Measurements from ENCODE around the gene RPL13. TPM values are rescaled to one million over a fixed set of nuclear protein-coding genes. Genes with fewer than 3 reads are reported as not detected.
A peak's percentile ranks its signal among the peaks of the same experiment; 100 is the strongest.

Gene RPL13
- total and polyA plus RNA-seq, 9 of the 15 experiments (the other 6 are each of a cell fraction or from before 2014, with no cell fraction given) = 227 to 6,042 (median 1,633) TPM

GRCh38 chr16:89565506-89566372 is 5.3 kb downstream of the RPL13 start (continued):
- TF ChIP-seq TFE3 (CRISPR knock-in tag; IDR thresholded peaks at IDR 0.05) (peak; percentile 81), NCOA1 (IDR thresholded peaks at IDR 0.05; ENCODE audit: low read depth) (no peak), PHF20 (IDR thresholded peaks at IDR 0.05; ENCODE audit: partially characterized antibody) (no peak), ZNF280A (IDR thresholded peaks at IDR 0.05; ENCODE audit: low read depth, partially characterized antibody) (no peak), ZC3H4 (CRISPR knock-in tag; IDR thresholded peaks at IDR 0.05; ENCODE audit: borderline replicate concordance) (no peak), MAFK (IDR thresholded peaks at IDR 0.05; ENCODE audit: low read length) (no peak), HDAC8 (tag; IDR thresholded peaks at IDR 0.05) (no peak), SRF (CRISPR knock-in tag; IDR thresholded peaks at IDR 0.05) (no peak), DMBX1 (CRISPR knock-in tag; IDR thresholded peaks at IDR 0.05; ENCODE audit: borderline replicate concordance) (no peak), ZNF23 (CRISPR knock-in tag; IDR thresholded peaks at IDR 0.05) (no peak), ATF3 (IDR thresholded peaks at IDR 0.05) (no peak), ATF3 (CRISPR knock-in tag; conservative IDR thresholded peaks at IDR 0.05) (no peak), FOS (IDR thresholded peaks at IDR 0.05; ENCODE audit: extremely low read depth, insufficient read length) (no peak), MED1 (CRISPR knock-in tag; IDR thresholded peaks at IDR 0.05; ENCODE audit: borderline replicate concordance) (no peak), ZNF445 (CRISPR knock-in tag; IDR thresholded peaks at IDR 0.05; ENCODE audit: low read depth) (no peak), PML (IDR thresholded peaks at IDR 0.05; ENCODE audit: low read length) (no peak), CGGBP1 (CRISPR knock-in tag; IDR thresholded peaks at IDR 0.05) (no peak)
- TF ChIP-seq, protein P1, sequence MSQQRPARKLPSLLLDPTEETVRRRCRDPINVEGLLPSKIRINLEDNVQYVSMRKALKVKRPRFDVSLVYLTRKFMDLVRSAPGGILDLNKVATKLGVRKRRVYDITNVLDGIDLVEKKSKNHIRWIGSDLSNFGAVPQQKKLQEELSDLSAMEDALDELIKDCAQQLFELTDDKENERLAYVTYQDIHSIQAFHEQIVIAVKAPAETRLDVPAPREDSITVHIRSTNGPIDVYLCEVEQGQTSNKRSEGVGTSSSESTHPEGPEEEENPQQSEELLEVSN (IDR thresholded peaks at IDR 0.05; ENCODE audit: borderline replicate concordance in 1 of 2, extremely low read depth in 1 of 2, insufficient read depth in 1 of 2, insufficient read length in 1 of 2, low read depth in 1 of 2, low read length in 1 of 2, poor library complexity in 1 of 2, severe bottlenecking in 1 of 2) = peak in 1 of 2 experiments; percentile 66
- TF ChIP-seq, protein P2, sequence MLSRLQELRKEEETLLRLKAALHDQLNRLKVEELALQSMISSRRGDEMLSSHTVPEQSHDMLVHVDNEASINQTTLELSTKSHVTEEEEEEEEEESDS (CRISPR knock-in tag; IDR thresholded peaks at IDR 0.05) = no peak
- TF ChIP-seq, protein P3, sequence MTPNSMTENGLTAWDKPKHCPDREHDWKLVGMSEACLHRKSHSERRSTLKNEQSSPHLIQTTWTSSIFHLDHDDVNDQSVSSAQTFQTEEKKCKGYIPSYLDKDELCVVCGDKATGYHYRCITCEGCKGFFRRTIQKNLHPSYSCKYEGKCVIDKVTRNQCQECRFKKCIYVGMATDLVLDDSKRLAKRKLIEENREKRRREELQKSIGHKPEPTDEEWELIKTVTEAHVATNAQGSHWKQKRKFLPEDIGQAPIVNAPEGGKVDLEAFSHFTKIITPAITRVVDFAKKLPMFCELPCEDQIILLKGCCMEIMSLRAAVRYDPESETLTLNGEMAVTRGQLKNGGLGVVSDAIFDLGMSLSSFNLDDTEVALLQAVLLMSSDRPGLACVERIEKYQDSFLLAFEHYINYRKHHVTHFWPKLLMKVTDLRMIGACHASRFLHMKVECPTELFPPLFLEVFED (CRISPR knock-in tag; conservative IDR thresholded peaks at IDR 0.05) = peak; percentile 63
